OCI-LY7 (cell line): ENCODE results near the gene FNTB. TPM values are rescaled to one million over a fixed set of nuclear protein-coding genes. Genes with fewer than 3 reads are reported as not detected.

Experiments
- BruUV-seq: library from RNA; stranded (reverse); fragments of 400-500 nt; replicated peaks from 2 replicates; lab custom pipeline; 2021; lab: Mats Ljungman, UMichigan
- CTCF ChIA-PET: fragments of 300-600 bp; sonication (Branson Sonifier 250); formaldehyde crosslinking; loops from one replicate; lab custom pipeline; 2022; ENCODE audit warnings: antibody characterized with exemption; ENCODE audit not compliant: unreplicated experiment; lab: Charles Lee
- POLR2A ChIA-PET: fragments of 300-600 bp; sonication (Branson Sonifier 250); formaldehyde crosslinking; loops from one replicate; lab custom pipeline; 2022; ENCODE audit warnings: antibody characterized with exemption; lab: Charles Lee
- DNase-seq: peaks from one replicate; pipeline ENCODE4 v3.0.0-alpha.2; 2015; ENCODE audit warnings: low spot score
- H2AFZ ChIP-seq: fragments of 200-600 bp; sonication (generic), shearing (Covaris generic); 2 replicates; pipeline ENCODE4 v1.6.1; 2014; ENCODE audit warnings: mild to moderate bottlenecking, antibody characterized with exemption, low read length, moderate library complexity
- H3K27ac ChIP-seq: fragments of 200-600 bp; sonication (generic); 2 replicates; pipeline ENCODE4 v1.5.1; 2014; ENCODE audit warnings: mixed run types, low read depth, mild to moderate bottlenecking, moderate library complexity, low read length, inconsistent platforms; ENCODE audit not compliant: poor library complexity, severe bottlenecking
- H3K36me3 ChIP-seq: fragments of 200-600 bp; sonication (generic); 2 replicates; pipeline ENCODE4 v1.6.1; 2014; ENCODE audit warnings: mild to moderate bottlenecking, antibody characterized with exemption, low read length, moderate library complexity, mixed read lengths; ENCODE audit not compliant: insufficient read depth
- H3K4me1 ChIP-seq: fragments of 200-600 bp; sonication (generic); 2 replicates; pipeline ENCODE4 v1.5.1; 2014; ENCODE audit warnings: mild to moderate bottlenecking, low read length; ENCODE audit not compliant: insufficient read depth, poor library complexity, severe bottlenecking
- H3K4me2 ChIP-seq: fragments of 200-600 bp; sonication (generic); 2 replicates; pipeline ENCODE4 v1.6.1; 2014; ENCODE audit warnings: mild to moderate bottlenecking, low read length
- H3K4me3 ChIP-seq: fragments of 200-600 bp; sonication (generic); 2 replicates; pipeline ENCODE4 v1.5.1; 2014; ENCODE audit warnings: mild to moderate bottlenecking, low read depth, low read length; ENCODE audit not compliant: poor library complexity, severe bottlenecking
- H3K79me2 ChIP-seq: fragments of 200-600 bp; sonication (generic); 2 replicates; pipeline ENCODE4 v1.6.1; 2016; ENCODE audit warnings: low read depth, mild to moderate bottlenecking, low read length, moderate library complexity, mixed read lengths; ENCODE audit not compliant: insufficient read depth
- H3K9me2 ChIP-seq: fragments of 200-600 bp; sonication (generic); 2 replicates; pipeline ENCODE4 v1.6.1; 2016; ENCODE audit warnings: mild to moderate bottlenecking, low read length, mixed read lengths; ENCODE audit not compliant: insufficient read depth
- H3K9me3 ChIP-seq: fragments of 200-600 bp; sonication (generic); 2 replicates; pipeline ENCODE4 v1.6.1; 2014; ENCODE audit warnings: mild to moderate bottlenecking, mixed run types, low read length, mixed read lengths
- H4K20me1 ChIP-seq: fragments of 200-600 bp; sonication (generic); 2 replicates; pipeline ENCODE4 v1.6.1; 2014; ENCODE audit warnings: mild to moderate bottlenecking, antibody characterized with exemption, low read length, moderate library complexity, mixed read lengths; ENCODE audit not compliant: insufficient read depth
- CTCF ChIP-seq: fragments of 200-600 bp; sonication (generic); conservative IDR thresholded peaks from 2 replicates; pipeline ENCODE4 v1.5.1; 2014; ENCODE audit warnings: mild to moderate bottlenecking, antibody characterized with exemption, low read length, moderate library complexity, mixed read lengths
- EZH2phosphoT487 ChIP-seq: fragments of 200-600 bp; sonication (generic); IDR thresholded peaks from 2 replicates; pipeline ENCODE4 v1.6.1; 2018; ENCODE audit warnings: low read depth, borderline replicate concordance, mild to moderate bottlenecking, mixed run types, antibody characterized with exemption, low read length, moderate library complexity, mixed read lengths
- intact Hi-C: fragments of 100-400 bp; cut with micrococcal nuclease; formaldehyde crosslinking; loops from one replicate; pipeline ENCODE4 v1.10.0; 2022; ENCODE audit not compliant: unreplicated experiment
- total RNA-seq, 2 experiments: library from RNA; depleted of rRNA in 1 of 2; stranded (reverse); fragments of >200 nt in 1 of 2; shearing (Covaris generic) in 1 of 2; gene quantifications; 2 replicates each; pipeline ENCODE4 v1.2.3, GENCODE V29; 2014 to 2022

FNTB gene
- total RNA-seq, 2 experiments from 2014 or later, result 9.2 to 18.0 TPM

GRCh38 chr14:64948612-64949210 is 38.0 kb upstream of the FNTB start:
- POLR2A ChIA-PET, result no interaction called here

GRCh38 chr14:64950889-64951288 is 35.8 kb upstream of the FNTB start:
- TF ChIP-seq CTCF (no peak), EZH2phosphoT487 (no peak)
- Histone ChIP-seq H3K4me3 (no peak overlapping the region), H3K4me1 (no peaks in the 10 kb centered on the region), H3K9me3 (no peaks in the 10 kb centered on the region), H3K9me2 (no peaks in the 10 kb centered on the region), H3K36me3 (no peaks in the 10 kb centered on the region; the same call in 1 of the 2 replicates), H3K79me2 (no peaks in the 10 kb centered on the region), H2AFZ (no peak overlapping the region), H3K4me2 (no peak overlapping the region), H3K27ac (no peak overlapping the region), H4K20me1 (no peaks in the 10 kb centered on the region; the same call in 1 of the 2 replicates)
- intact Hi-C loops, result no loop called here
- no peak for DNase-seq
- ChIA-PET POLR2A (no interaction called here), CTCF (no interaction called here)
- no TSS peak for BruUV-seq

More at GRCh38 chr14:64948612-64949210, 38.0 kb upstream of the FNTB start:
- H3K79me2 ChIP-seq, result no peaks in the 10 kb centered on the region
- H2AFZ ChIP-seq, result no peak overlapping the region
- H3K27ac ChIP-seq, result no peak overlapping the region
- H3K9me2 ChIP-seq, result no peaks in the 10 kb centered on the region
- no peaks in the 10 kb centered on the region for H3K4me1 ChIP-seq
- no peak overlapping the region for H3K4me3 ChIP-seq
- intact Hi-C loops, result loop anchor here (10.0 kb wide), 1 partner anchor 984 kb away; no protein-coding TSS in a partner anchor
- no TSS peak for BruUV-seq
- H4K20me1 ChIP-seq, result no peaks in the 10 kb centered on the region; the same call in 1 of the 2 replicates
- TF ChIP-seq CTCF, result no peak
- TF ChIP-seq EZH2phosphoT487, result no peak
- CTCF ChIA-PET, result no interaction called here
- no peak overlapping the region for H3K4me2 ChIP-seq
- DNase-seq, result no peak
- no peaks in the 10 kb centered on the region for H3K9me3 ChIP-seq
- H3K36me3 ChIP-seq, result peaks cover 10% of the 10 kb centered on the region

- POLR2A ChIA-PET, result no interaction called here
- no peaks in the 10 kb centered on the region for H3K4me1 ChIP-seq
- H3K79me2 ChIP-seq, result no peaks in the 10 kb centered on the region
- no peak overlapping the region for H2AFZ ChIP-seq
- BruUV-seq, result no TSS peak
- no peaks in the 10 kb centered on the region for H3K9me3 ChIP-seq
- H3K36me3 ChIP-seq, result no peaks in the 10 kb centered on the region; the same call in 1 of the 2 replicates
- H3K9me2 ChIP-seq, result no peaks in the 10 kb centered on the region
- H3K4me3 ChIP-seq, result no peak overlapping the region
- no peak overlapping the region for H3K27ac ChIP-seq
- DNase-seq, result no peak
- no peaks in the 10 kb centered on the region; the same call in 1 of the 2 replicates for H4K20me1 ChIP-seq
- intact Hi-C loops, result no loop called here
- CTCF ChIA-PET, result no interaction called here
- no peak for TF ChIP-seq CTCF
- no peak for TF ChIP-seq EZH2phosphoT487
- no peak overlapping the region for H3K4me2 ChIP-seq
Observed at GRCh38 chr14:64951291-64951690, 35.4 kb upstream of the FNTB start.
